GM19455 (cell line): Measurements from ENCODE around the gene ALDH5A1.
"Not testable (repeated sequence)": the region's sequence is repeated elsewhere in the genome, so short reads cannot be mapped to it uniquely, and the experiment has no call there.

ENCODE experiments used
- ATAC-seq: cut with Tn5 transposase; IDR thresholded peaks from one replicate; pipeline ENCODE4 v1.9.1; 2021; ENCODE audit not compliant: unreplicated experiment

Gene ALDH5A1

DNA sequence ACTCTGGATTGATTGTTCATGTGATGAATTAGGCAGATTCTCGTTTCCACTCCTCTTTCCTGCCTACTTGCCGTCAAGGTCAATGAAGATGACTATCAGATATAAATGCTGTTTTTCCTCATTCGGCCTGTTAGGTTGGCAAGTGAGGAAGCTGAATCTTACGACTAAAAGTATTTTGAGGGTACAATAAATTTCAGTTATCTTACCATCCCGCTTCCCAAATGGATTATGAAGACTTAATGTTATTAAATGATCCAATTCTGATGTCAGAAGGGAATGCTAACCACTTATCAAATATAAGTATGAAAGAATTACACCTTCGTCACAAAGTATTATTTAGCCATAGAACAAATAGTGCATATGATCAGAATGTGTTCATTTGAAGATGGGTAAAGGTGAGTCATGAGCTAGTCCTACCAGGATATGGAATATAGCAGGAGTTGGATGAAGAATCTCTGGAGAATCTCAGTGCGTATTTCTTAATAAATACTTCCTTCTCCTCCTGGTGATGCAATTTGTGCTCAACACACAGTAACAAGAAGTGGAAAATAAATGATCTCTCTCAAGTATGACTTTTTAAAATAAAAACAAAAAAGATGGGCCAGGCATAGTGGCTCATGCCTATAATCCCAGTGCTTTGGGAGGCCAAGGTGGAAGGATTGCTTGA lies 10.0 kb upstream of the ALDH5A1 start:
- ATAC-seq = no peak

DNA sequence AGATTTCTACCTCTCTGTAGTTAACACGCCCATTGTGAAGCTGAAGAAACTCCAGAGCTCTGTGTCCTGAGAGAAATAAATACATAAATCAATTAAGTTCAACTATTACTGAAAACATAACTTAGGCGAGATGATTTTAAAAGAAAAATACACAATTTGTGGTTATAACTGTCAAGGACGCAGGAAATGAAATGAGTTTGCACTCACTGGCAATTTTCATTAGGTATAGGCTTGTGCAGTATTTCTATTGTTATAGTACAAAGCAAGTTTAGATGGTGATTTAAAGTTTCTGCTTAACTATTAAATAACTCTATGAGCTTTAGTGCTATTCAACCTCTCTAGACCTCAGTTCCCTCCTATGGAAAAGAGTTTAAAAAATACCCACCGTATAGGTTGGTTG lies 8.7 kb upstream of the ALDH5A1 start:
- no peak for ATAC-seq

DNA sequence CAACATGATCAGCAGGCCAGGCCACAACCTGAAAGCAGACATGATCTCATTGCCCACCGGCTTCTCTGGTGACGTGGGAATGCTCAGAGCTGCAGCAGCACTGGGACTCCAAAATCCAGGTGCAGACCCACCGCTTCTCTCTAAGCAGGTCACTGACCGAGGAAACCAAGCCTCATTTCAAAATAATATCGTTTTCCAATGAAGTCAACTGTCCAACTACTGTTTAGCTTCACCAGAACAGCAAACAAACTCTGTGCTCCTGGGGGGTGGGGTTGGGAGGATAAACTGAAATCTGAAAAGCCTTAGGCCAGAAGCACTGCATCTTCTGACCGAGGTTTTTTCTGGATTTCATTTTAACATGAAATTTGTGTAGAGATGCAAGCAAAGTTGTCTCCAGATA lies 5.3 kb upstream of the ALDH5A1 start, which contains the start of gene GPLD1:
Gene GPLD1, minus strand, starts transcription at position 109 of the 400 bp plus-strand sequence. Its CDS starts 67 bp downstream, at position 42.
- ATAC-seq = no peak

DNA sequence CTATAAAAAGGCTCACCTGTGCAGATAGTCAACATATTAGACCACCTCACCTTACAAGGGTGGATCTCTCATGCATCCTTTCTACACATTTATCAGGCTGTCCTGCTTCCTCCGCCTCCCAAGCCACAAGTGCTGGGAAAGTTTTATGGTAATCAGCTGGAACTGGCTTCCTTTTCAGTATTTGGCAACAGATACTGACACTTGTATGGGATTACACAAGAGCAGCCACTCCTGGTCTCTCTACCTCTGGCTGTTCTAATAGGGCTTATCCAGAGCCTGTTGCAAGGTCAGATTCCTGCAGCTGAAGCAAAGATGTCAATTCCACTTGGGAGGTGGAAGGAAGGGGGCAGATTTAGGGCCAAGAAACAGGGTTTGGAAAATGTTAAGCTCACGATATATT lies 4.9 kb upstream of the ALDH5A1 start:
- ATAC-seq = no peak

DNA sequence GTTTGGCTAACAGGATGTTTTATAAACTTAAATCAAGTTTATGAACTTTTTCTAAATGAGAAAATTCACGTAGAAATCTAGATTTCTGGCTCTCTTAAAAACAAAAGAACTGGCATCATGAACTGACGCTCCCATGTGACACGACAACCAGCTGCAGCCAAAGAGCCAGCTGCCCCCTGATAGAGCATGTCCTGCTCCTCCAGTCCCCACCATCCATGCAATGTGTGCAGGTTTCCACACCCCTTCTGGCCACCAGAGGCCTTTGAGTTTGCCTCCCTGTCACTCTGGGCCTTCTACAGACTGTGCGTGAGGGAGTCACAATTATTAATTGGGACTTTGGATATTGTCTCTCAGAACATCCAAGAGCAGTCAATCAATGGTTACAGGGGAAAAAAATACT lies 3.8 kb upstream of the ALDH5A1 start:
- ATAC-seq = no peak

DNA sequence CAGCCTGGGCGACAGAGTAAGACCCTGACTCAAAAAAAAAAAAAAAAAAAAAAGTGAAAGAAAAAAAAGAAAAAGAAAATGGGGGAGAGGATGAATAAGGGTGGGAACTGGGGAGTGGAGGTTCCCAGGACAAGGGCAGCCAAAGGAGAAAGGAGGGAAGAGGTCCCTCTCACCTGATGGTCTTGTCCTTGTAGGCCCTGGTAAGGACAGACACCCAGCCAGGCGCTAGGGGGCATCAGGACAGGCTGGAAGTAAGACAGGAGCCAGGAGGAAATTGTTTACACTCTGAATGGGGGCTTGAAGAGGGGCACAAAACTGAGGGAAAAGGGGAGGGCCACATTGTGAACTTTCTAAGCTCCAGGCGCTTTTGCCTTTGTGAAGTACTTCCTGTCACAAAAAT lies 2.3 kb upstream of the ALDH5A1 start:
- no peak for ATAC-seq

DNA sequence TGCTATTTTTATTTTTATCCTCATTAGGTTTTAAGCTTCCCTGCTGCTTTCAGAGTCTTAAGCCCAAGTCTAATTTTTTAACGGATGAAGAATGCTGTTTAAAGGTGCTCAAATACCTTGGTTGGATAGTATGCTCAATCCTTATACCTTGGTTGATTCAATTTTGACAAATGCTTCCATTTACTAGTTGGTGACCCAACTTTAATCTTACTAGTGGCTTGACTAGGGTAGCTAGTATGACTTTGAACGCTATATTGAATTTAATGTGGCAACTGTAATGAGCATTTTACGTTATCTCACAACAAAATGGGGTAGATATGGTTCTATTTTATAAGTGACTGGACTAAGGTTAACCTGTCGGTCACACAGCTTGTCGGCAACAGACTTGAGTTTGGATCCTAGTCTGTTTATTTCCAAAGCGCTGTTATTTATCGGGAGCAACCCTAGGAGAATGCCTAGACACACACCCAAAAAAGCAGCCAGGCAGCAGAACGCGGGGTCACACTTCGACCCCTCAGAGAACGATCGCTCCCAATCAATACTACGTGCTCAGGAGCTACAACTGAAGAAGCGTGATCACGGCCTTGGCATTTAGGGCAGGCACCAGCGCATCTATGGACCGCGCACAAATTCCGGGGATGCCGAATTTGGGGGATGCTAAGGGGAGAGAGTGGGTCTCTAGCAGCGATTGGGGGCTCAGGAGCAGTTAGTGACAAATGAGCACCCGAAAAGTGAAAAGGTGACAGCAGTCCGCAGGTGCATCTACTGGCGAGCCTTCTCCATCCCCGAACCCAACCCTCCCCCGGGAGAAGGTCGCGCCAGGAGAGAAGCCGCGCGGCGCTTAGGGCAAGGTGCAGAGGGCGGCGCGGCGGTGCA lies 586 bp upstream of the ALDH5A1 start:
- peak; percentile 4 for ATAC-seq

DNA sequence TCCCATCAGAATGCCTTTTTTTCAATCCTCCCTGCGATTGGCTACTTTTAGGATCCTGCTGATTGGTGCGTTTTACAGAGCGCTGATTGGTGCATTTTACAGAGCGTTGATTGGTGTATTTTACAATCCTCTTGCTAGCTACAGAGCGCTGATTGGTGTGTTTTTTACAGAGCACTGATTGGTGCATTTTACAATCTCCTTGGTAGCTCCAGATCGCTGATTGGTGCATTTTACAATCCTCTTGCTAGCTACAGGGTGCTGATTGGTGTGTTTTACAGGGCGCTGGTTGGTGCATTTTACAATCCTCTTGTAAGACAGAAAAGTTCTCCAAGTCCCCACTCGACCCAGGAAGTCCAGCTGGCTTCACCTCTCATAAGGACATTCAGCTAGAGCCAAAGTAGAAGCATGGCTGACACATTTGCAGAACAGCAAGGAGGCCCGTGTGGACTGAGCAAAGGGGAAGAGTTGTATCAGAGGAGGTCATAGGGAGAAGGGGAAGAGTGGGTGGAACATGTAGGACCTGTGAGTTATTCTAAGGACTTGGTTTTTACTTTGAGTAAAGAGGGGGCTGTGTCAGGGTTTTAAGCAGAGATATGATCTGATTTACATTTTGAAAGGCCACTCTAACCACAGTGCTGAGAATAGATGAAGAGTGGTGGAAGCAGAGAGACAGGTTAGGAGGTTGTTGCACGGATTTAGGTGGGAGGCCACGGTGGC lies 2.6 kb downstream of the ALDH5A1 start:
- ATAC-seq = no peak

DNA sequence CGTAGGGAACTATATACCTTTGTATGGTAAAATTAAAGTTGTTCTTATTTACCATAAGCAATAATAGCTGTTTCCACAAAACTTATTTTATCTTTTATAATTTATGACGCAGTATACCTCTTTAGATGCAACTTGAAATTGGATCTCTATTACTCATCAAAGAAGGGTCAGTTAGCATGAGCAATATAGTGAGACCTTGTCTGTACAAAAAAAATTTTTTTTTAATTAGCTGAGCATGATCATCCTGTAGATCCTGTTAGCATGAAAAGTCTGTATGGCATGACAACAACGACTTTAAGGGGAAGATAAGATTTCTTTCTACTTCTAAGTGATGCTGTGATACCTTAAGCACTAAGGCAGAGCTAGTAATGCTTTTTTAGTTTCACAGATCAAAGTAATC lies 5.9 kb downstream of the ALDH5A1 start:
- ATAC-seq = no peak

DNA sequence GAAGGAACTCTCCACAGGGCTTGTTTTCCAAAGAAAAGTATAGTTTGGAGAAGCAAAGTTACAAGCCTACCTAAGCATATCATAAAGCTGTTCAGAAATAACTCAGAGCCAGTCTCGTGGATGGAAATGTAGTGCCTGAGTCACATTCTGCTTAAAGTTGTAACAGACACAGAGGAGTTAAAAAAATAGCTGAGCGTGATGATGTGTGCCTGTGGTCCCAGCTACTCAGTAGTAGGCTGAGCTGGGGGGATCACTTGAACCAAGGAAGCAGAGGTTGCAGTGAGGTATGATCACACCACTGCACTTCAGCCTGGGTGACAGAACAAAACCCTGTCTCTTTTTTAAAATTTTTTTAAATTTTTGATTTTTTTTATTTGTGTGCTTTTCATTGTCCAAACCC lies 6.6 kb downstream of the ALDH5A1 start:
- no peak for ATAC-seq

DNA sequence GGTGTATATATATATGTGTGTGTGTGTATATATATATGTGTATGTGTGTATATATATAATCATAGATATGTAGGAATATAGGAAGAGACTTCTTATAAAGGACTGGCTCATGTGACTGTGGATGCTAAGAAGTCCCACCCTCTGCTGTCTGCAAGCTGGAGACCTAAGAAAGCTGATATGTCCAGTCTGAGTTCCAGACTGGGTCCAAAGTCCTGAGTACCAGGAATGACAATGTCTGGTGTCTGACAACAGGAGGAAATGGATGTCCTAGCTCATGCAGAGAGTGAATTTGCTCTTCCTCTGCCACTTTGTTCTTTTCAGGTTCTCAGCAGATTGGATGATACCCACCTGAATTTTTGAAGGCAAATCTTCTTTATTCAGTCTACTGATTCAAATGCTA lies 7.1 kb downstream of the ALDH5A1 start:
- ATAC-seq = no peak

DNA sequence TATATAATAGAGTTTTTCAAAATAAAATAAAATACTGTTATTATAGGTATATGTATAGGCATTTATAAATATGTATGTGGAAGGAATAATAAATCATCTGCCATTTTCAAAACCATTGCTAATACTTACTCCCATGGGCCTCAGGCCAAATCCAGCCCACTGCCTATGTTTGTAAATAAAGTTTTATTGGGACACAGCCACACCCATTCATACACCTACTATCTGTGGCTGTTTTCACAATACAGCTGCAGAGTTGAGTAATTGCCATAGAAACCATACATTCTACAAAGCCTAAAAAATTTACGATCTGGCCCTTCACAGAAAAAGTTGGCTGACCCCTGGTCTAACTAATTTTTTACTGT lies 9.5 kb downstream of the ALDH5A1 start:
- no peak for ATAC-seq

DNA sequence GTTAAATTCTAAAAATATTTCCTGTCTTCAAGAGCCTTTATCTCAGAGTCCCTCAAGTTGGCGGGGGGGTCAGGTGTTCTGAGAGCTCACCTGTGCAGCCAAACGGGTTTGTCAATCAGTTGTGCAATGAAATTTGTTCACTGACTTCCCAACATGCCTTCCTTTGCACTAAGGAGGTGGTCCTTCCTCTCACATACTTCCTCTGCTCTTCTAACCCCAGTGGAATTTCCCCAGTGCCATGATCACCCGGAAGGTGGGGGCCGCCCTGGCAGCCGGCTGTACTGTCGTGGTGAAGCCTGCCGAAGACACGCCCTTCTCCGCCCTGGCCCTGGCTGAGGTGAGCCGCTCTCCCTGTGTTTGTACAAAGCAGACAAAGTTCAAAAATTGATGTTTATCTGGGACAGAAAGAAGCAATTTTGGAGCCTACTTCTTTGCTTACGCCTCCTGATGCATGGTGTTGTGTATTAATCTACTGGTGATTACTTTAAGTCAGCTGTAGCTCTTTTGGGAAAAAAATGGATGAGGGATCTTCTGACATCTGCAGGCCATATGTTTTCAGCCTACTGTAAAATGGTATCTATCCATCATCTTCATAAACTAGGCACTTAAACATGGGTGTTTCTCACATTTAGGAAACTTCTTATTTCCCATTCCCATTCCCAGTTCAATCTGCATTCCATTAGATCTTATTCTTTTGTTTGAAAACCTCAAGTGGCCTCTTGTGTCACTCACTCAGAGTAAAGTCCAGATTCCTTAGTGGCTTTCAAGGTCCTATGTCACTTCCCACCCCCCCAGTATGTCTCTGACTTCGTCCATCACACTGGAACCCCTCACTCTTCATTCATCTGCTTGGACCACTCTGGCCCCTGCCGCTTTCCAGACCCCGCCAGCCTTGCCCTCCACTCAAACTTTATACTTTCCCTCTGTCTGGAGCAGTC lies 10.1 kb downstream of the ALDH5A1 start:
- ATAC-seq = no peak

DNA sequence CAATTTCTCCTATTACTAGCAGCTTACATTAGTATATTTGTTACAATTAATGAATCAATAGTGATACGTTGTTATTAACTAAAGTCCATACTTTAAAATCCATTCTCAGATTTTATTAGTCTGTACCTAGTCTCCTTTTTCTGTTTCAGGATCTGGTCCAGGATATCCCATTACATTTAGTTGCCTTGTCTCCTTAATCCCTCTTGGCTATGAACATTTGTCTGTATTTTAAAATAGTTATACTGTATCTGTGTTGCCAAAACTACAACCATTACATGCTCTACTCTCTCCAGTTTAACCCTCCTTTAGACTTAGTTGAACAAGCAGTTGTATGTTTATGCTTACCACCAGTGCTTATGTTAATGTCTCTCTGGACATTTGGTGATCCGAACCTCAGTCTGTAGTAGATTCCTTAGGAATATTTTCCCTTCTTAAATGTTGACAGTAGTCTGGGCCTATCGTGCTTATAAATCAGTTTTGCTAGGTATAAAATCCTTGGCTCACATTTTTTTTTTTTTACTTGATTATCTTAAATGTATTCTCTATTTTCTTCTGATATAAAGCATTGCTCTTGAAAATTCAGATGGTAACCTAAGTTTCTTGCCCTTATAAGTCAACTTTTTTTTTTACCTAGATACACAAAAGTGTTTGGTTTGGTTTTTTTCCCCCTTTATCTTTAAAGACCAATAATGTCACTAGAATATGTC lies 12.2 kb downstream of the ALDH5A1 start:
- ATAC-seq = no peak

DNA sequence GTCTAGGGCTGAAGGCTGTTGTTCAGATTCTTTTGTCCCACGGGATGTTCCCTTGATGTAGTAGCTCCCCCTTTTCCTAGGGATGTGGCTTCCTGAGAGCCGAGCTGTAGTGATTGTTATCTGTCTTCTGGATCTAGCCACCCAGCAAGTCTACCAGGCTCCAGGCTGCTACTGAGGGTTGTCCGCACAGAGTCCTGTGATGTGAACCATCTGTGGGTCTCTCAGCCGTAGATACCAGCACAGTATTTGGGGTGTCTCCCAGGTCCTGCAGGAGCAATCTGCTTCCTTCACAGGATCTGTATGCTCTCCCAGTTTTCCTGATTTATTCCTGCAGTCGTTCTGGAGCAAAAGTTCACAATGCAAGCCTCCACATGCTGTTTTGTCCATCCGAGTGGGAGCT lies 17.2 kb downstream of the ALDH5A1 start:
- not testable (repeated sequence) for ATAC-seq

DNA sequence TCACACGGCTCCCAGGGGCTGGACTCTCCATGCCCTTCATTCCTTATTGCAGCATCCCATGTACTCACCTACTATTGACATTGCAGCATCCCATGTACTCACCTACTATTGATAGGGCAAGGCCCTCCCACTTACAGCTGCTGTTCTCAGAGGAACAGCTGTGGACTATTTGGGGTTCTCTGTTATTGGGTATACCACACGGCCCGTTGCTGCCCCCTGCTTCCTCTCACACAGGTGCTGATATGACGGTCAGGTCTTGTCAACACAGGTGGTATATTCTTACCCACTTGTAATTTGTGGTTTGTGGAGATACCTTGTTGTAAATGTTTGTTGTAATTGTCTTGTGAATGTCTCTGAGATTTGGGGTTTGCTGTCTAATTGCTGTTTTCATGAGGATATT lies 18.8 kb downstream of the ALDH5A1 start:
- ATAC-seq = no peak

DNA sequence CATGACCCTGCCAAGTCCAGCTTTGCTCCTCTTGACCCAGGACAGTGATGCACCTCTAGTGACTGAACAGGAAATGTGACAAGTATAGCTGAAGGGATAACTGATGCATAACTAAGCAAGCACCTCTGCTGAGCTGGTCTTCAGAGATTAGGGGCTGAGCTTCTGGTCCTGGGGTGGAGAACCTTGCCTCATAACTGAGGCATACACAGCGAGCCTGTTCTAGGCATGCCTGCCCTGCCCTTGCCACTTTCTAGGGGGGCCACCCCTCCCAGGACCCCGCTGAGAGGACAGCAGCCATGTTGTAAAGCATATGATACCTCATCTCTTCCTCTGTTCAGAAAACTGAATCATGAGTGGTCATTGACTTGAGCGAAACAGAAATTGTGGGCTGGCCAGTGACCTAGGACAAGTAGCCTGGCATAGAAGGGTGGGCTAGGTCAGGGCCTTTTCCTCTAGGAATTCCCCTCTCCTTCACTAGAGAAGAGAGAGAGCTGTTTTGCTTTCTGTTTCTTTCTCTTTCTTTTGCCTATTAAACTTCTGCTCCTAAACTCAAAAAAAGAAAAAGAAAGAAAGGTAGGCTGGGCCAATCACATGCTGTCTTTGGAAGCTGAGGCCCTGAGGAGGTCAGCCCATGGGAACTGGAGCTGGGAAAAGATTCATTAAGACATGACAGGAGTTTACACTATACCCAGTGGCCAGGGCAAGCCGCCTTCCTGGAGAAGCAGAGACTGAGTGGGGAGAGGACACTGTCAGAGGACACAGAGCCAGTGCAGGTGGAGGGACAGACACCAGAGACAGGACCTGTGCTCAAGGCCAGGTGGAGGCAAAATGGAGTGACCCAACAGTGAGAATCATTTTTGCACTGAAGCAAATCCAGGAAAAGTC lies 23.1 kb downstream of the ALDH5A1 start:
- peak; percentile 46 for ATAC-seq

DNA sequence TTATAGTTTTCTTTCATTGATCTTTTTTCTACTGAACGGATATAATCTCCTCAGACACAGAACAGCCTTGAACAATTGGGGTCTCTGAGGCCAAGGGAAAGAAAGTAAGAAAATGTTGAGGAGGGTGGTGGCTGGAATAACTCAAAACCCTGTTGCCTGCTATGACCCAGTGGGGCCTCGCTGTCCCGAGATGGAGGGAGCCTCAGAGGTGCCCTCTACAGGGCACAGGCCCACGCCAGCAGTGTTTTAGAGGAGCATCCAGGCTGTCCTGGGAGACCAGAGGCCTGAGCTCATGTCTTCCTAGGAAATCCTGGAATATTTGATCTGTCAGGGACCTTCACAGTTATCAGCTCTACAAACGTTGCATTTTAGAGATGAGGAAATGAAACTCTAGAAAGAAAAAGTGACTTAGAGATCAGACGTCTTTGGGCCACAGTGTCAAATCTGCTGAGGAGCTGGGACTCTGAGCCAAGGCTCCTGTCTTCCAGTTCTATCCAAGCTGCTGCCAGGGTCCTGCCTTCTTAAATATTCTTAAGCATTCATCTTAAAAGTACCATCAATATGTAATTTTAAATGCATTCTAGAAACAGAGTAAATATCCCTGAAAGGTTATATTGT lies 26.3 kb downstream of the ALDH5A1 start:
- no peak for ATAC-seq
